Measurements from ENCODE around the gene CITED1. TPM values are rescaled to one million over a fixed set of nuclear protein-coding genes. Genes with fewer than 3 reads are reported as not detected.
A peak's percentile ranks its signal among the peaks of the same experiment; 100 is the strongest.

CITED1 gene
- total and polyA plus RNA-seq, 2 of the 13 experiments (the other 11 are each of a cell fraction or from before 2014, with no cell fraction given), result 0.09 TPM; not detected in 1

DNA sequence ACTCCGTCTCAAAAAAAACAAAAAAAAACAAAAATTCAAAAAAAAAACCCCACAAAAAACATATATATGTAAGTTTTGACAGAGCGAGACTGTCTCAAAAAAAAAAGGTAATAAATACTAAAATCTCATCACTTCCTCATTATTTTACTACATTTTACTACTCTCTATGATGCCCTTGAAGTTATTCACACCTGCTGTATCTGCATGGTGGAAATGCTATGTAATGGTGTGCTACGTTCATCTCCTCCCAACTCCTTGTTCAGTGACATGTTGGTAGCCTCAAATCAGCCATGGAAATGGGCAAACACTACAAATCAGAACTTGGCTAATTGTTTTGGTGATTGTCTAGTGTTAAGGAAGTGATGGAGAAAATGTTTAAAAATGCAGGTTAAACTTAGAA, 40.5 kb downstream of the CITED1 start (continued):
- no peak for TF ChIP-seq ZBTB10 (CRISPR knock-in tag; IDR thresholded peaks at IDR 0.05; ENCODE audit: borderline replicate concordance)
- no peak for TF ChIP-seq ZNF264 (CRISPR knock-in tag; IDR thresholded peaks at IDR 0.05)
- no peak for TF ChIP-seq ZNF136 (CRISPR knock-in tag; IDR thresholded peaks at IDR 0.05; ENCODE audit: low read depth)
- TF ChIP-seq, protein P1, sequence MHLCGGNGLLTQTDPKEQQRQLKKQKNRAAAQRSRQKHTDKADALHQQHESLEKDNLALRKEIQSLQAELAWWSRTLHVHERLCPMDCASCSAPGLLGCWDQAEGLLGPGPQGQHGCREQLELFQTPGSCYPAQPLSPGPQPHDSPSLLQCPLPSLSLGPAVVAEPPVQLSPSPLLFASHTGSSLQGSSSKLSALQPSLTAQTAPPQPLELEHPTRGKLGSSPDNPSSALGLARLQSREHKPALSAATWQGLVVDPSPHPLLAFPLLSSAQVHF (CRISPR knock-in tag; IDR thresholded peaks at IDR 0.05), result no peak
- no peak for TF ChIP-seq ZBTB20 (CRISPR knock-in tag; IDR thresholded peaks at IDR 0.05; ENCODE audit: borderline replicate concordance, low read depth)
- TF ChIP-seq, protein P2, sequence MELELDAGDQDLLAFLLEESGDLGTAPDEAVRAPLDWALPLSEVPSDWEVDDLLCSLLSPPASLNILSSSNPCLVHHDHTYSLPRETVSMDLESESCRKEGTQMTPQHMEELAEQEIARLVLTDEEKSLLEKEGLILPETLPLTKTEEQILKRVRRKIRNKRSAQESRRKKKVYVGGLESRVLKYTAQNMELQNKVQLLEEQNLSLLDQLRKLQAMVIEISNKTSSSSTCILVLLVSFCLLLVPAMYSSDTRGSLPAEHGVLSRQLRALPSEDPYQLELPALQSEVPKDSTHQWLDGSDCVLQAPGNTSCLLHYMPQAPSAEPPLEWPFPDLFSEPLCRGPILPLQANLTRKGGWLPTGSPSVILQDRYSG (CRISPR knock-in tag; IDR thresholded peaks at IDR 0.05), result no peak
- TF ChIP-seq NAIF1 (CRISPR knock-in tag; IDR thresholded peaks at IDR 0.05; ENCODE audit: borderline replicate concordance), result no peak
- no peak for TF ChIP-seq TOE1 (CRISPR knock-in tag; IDR thresholded peaks at IDR 0.05)
- TF ChIP-seq NKX3-1 (CRISPR knock-in tag; IDR thresholded peaks at IDR 0.05), result no peak

DNA sequence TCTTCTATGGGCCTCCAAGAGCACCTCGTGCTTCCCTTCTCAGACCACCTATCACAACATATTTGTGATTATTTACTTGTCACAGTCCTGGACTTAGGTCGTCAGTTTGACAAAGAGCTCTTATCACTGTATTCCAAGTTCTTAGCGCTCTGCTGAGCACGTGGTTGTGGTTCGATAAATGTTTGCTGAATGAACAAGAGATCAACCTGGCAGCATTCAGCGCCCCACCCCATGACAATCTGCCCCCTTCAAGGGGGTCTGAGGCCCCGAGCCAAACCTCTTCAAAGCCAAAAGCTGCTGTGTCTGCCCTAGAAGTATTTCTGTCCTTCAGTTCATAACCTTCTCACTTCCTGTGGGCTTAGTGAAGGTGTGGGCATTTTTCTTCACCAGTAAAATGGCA, 43.6 kb downstream of the CITED1 start:
- BruUV-seq (replicated peaks), result no TSS peak
- in situ Hi-C loops (cut with HindIII; ENCODE audit: extremely low pct_ligation_motif_present, low pct_unique_long_range_greater_than_20kb), result no loop called here
- no peak overlapping the region for H3K9ac ChIP-seq (ENCODE audit: insufficient read depth, low read depth, low read length)
- peak overlapping the region; percentile 53 for H3K4me2 ChIP-seq (ENCODE audit: low read depth, low read length)
- no peak overlapping the region for H2AFZ ChIP-seq (ENCODE audit: low read length)
- no peaks in the 10 kb centered on the region for H4K20me1 ChIP-seq (ENCODE audit: insufficient read depth, low read length)
- H3K4me1 ChIP-seq (ENCODE audit: insufficient read depth, low read length), result peaks cover 43% of the 10 kb centered on the region
- H3K27ac ChIP-seq (ENCODE audit: extremely low read length, insufficient read depth, low read length), result no peak overlapping the region
- intact Hi-C loops (cut with micrococcal nuclease; ENCODE audit: unreplicated experiment), result no loop called here
- no peaks in the 10 kb centered on the region for H3K9me3 ChIP-seq (ENCODE audit: low read length)
- H3K36me3 ChIP-seq (replicated peaks in 1 of 2; ENCODE audit: control insufficient read depth in 1 of 2, insufficient read depth in 2 of 2, low read length in 2 of 2), result no peaks in the 10 kb centered on the region
- H3K4me3 ChIP-seq (replicated peaks in 1 of 3; ENCODE audit: insufficient read depth in 1 of 3, low read depth in 2 of 3, low read length in 3 of 3), result no peak overlapping the region
- peak; percentile 23 for ATAC-seq
- ChIA-PET CTCF (ENCODE audit: low intra/inter-chr PET ratio, low total read pairs) (no interaction called here), POLR2A (interaction anchor here (1.2 kb wide), 1 partner anchor 15 kb away, joined by 7 read pairs; the partner anchor contains the start of gene RPS4X)
- H3K79me2 ChIP-seq (ENCODE audit: insufficient read depth, low read length), result no peaks in the 10 kb centered on the region
- H3K27me3 ChIP-seq (ENCODE audit: control insufficient read depth in 1 of 2, insufficient read depth in 2 of 2, low read length in 2 of 2), result no peaks in the 10 kb centered on the region
- 3% methylated on average over 5 of the region's 7 CpGs for WGBS (ENCODE audit: low lambda C conversion rate)
- peak; percentile 40 for DNase-seq (ENCODE audit: low spot score)
- peak; percentile 64 for FAIRE-seq
- TF ChIP-seq BCL6 (CRISPR knock-in tag; IDR thresholded peaks at IDR 0.05), result 0 out of 2 replicates have a peak, but pooled peaks have one; percentile 19
- TF ChIP-seq MAX (IDR thresholded peaks at IDR 0.05), result peak; percentile 61; the same call in 1 of the 2 replicates
- no peak for TF ChIP-seq FOXP1 (IDR thresholded peaks at IDR 0.05)
- 0 out of 2 replicates have a peak, but pooled peaks have one; percentile 9 for TF ChIP-seq FOXP1 (CRISPR knock-in tag; IDR thresholded peaks at IDR 0.05)
- peak; percentile 22; the same call in 1 of the 2 replicates for TF ChIP-seq SAP130 (CRISPR knock-in tag; IDR thresholded peaks at IDR 0.05; ENCODE audit: low read depth)
- TF ChIP-seq, protein P3, sequence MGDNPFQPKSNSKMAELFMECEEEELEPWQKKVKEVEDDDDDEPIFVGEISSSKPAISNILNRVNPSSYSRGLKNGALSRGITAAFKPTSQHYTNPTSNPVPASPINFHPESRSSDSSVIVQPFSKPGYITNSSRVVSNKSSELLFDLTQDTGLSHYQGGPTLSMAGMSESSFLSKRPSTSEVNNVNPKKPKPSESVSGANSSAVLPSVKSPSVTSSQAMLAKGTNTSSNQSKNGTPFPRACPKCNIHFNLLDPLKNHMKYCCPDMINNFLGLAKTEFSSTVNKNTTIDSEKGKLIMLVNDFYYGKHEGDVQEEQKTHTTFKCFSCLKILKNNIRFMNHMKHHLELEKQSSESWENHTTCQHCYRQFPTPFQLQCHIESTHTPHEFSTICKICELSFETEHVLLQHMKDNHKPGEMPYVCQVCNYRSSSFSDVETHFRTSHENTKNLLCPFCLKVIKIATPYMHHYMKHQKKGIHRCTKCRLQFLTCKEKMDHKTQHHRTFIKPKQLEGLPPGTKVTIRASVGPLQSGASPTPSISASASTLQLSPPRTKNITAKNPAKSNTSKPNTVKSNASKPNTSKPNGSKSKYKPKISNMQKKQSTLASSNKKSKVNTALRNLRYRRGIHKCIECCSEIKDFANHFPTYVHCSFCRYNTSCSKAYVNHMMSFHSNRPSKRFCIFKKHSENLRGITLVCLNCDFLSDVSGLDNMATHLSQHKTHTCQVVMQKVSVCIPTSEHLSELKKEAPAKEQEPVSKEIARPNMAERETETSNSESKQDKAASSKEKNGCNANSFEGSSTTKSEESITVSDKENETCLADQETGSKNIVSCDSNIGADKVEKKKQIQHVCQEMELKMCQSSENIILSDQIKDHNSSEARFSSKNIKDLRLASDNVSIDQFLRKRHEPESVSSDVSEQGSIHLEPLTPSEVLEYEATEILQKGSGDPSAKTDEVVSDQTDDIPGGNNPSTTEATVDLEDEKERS (CRISPR knock-in tag; IDR thresholded peaks at IDR 0.05), result no peak
